ENCODE results near the gene CLCNKB. TPM values are rescaled to one million over a fixed set of nuclear protein-coding genes. Genes with fewer than 3 reads are reported as not detected.
"Not testable (repeated sequence)": the region's sequence is repeated elsewhere in the genome, so short reads cannot be mapped to it uniquely, and the experiment has no call there.

Gene CLCNKB
- total RNA-seq, 1 donor, result 0.36 TPM

- Histone ChIP-seq H3K4me2 (ENCODE audit: insufficient read depth, low read length) (no peak overlapping the region), H3K36me3 (ENCODE audit: insufficient read depth, low read length) (no peaks in the 10 kb centered on the region), H3K4me3 (ENCODE audit: insufficient read depth, low read length) (no peak overlapping the region), H3K4me1 (ENCODE audit: insufficient read depth, low read length) (no peaks in the 10 kb centered on the region), H3K79me2 (ENCODE audit: insufficient read depth, low read length) (no peaks in the 10 kb centered on the region), H4K20me1 (ENCODE audit: insufficient read depth, low read length) (no peaks in the 10 kb centered on the region), H3K27me3 (ENCODE audit: insufficient read depth, low read length) (peaks cover 3% of the 10 kb centered on the region), H2AFZ (ENCODE audit: low read length) (no peak overlapping the region), H3K27ac (ENCODE audit: low read depth, low read length) (no peak overlapping the region), H3K9me3 (ENCODE audit: low read depth, low read length) (no peaks in the 10 kb centered on the region)
- DNase-seq (ENCODE audit: insufficient read length, low spot score, missing footprints), result peak; percentile 98
- TF ChIP-seq, protein P1, sequence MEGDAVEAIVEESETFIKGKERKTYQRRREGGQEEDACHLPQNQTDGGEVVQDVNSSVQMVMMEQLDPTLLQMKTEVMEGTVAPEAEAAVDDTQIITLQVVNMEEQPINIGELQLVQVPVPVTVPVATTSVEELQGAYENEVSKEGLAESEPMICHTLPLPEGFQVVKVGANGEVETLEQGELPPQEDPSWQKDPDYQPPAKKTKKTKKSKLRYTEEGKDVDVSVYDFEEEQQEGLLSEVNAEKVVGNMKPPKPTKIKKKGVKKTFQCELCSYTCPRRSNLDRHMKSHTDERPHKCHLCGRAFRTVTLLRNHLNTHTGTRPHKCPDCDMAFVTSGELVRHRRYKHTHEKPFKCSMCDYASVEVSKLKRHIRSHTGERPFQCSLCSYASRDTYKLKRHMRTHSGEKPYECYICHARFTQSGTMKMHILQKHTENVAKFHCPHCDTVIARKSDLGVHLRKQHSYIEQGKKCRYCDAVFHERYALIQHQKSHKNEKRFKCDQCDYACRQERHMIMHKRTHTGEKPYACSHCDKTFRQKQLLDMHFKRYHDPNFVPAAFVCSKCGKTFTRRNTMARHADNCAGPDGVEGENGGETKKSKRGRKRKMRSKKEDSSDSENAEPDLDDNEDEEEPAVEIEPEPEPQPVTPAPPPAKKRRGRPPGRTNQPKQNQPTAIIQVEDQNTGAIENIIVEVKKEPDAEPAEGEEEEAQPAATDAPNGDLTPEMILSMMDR (IDR thresholded peaks at IDR 0.05; ENCODE audit: extremely low read depth, low read depth, low read length), result peak; percentile 85
These were observed 12.3 kb downstream of the CLCNKB start for GRCh38 chr1:16055613-16056520.

GRCh38 chr1:16056521-16056912 lies 12.9 kb downstream of the CLCNKB start:
- not testable (repeated sequence) for H3K4me3 ChIP-seq (ENCODE audit: insufficient read depth, low read length); H3K27me3 ChIP-seq (ENCODE audit: insufficient read depth, low read length); H2AFZ ChIP-seq (ENCODE audit: low read length); H4K20me1 ChIP-seq (ENCODE audit: insufficient read depth, low read length); H3K36me3 ChIP-seq (ENCODE audit: insufficient read depth, low read length); DNase-seq (ENCODE audit: insufficient read length, low spot score, missing footprints); H3K4me2 ChIP-seq (ENCODE audit: insufficient read depth, low read length); H3K4me1 ChIP-seq (ENCODE audit: insufficient read depth, low read length); H3K27ac ChIP-seq (ENCODE audit: low read depth, low read length); H3K79me2 ChIP-seq (ENCODE audit: insufficient read depth, low read length); H3K9me3 ChIP-seq (ENCODE audit: low read depth, low read length)

GRCh38 chr1:16057314-16057915 lies 13.8 kb downstream of the CLCNKB start:
- H3K27ac ChIP-seq (ENCODE audit: low read depth, low read length); H3K27me3 ChIP-seq (ENCODE audit: insufficient read depth, low read length); H3K36me3 ChIP-seq (ENCODE audit: insufficient read depth, low read length); H4K20me1 ChIP-seq (ENCODE audit: insufficient read depth, low read length); H2AFZ ChIP-seq (ENCODE audit: low read length); H3K4me2 ChIP-seq (ENCODE audit: insufficient read depth, low read length); H3K79me2 ChIP-seq (ENCODE audit: insufficient read depth, low read length); H3K9me3 ChIP-seq (ENCODE audit: low read depth, low read length); H3K4me1 ChIP-seq (ENCODE audit: insufficient read depth, low read length); H3K4me3 ChIP-seq (ENCODE audit: insufficient read depth, low read length): not testable (repeated sequence)
- DNase-seq (ENCODE audit: insufficient read length, low spot score, missing footprints), result peak; percentile 51

GRCh38 chr1:16058394-16059120 lies 15.0 kb downstream of the CLCNKB start:
- not testable (repeated sequence) for H3K27me3 ChIP-seq (ENCODE audit: insufficient read depth, low read length); H3K36me3 ChIP-seq (ENCODE audit: insufficient read depth, low read length); H3K4me3 ChIP-seq (ENCODE audit: insufficient read depth, low read length); H3K79me2 ChIP-seq (ENCODE audit: insufficient read depth, low read length); H3K4me2 ChIP-seq (ENCODE audit: insufficient read depth, low read length); H4K20me1 ChIP-seq (ENCODE audit: insufficient read depth, low read length); H3K9me3 ChIP-seq (ENCODE audit: low read depth, low read length); H2AFZ ChIP-seq (ENCODE audit: low read length); H3K27ac ChIP-seq (ENCODE audit: low read depth, low read length); H3K4me1 ChIP-seq (ENCODE audit: insufficient read depth, low read length)
- peak; percentile 85 for DNase-seq (ENCODE audit: insufficient read length, low spot score, missing footprints)

DNA sequence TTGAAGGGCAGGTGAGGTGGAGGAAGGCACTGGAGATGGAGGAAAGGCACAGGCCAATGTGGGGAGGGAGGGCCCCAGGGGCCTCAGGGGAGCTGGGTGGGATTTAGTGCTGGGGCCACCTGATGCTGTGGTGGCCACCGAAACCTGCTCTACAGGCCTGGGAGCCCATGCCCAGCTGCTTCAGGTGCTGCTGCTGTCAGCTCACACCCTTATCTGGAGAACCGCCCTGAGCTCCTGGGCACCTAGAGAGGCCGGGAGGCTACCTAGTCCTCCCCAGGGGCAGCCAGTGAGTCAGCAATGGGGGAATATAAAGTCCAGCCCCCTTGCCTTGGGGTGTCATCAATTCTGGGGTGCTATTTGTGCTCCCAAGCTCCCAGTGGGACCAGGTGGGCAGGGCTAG lies 17.7 kb downstream of the CLCNKB start:
- no peaks in the 10 kb centered on the region for H3K36me3 ChIP-seq (ENCODE audit: insufficient read depth, low read length)
- H3K4me1 ChIP-seq (ENCODE audit: insufficient read depth, low read length), result no peaks in the 10 kb centered on the region
- peak; percentile 49 for DNase-seq (ENCODE audit: insufficient read length, low spot score, missing footprints)
- H3K79me2 ChIP-seq (ENCODE audit: insufficient read depth, low read length), result no peaks in the 10 kb centered on the region
- H3K9me3 ChIP-seq (ENCODE audit: low read depth, low read length), result no peaks in the 10 kb centered on the region
- H3K4me2 ChIP-seq (ENCODE audit: insufficient read depth, low read length), result no peak overlapping the region
- H3K27me3 ChIP-seq (ENCODE audit: insufficient read depth, low read length), result peaks cover 2% of the 10 kb centered on the region
- no peak overlapping the region for H2AFZ ChIP-seq (ENCODE audit: low read length)
- H3K27ac ChIP-seq (ENCODE audit: low read depth, low read length), result no peak overlapping the region
- H4K20me1 ChIP-seq (ENCODE audit: insufficient read depth, low read length), result no peaks in the 10 kb centered on the region
- TF ChIP-seq, protein P1 (IDR thresholded peaks at IDR 0.05; ENCODE audit: extremely low read depth, low read depth, low read length), result no peak
- H3K4me3 ChIP-seq (ENCODE audit: insufficient read depth, low read length), result no peak overlapping the region

DNA sequence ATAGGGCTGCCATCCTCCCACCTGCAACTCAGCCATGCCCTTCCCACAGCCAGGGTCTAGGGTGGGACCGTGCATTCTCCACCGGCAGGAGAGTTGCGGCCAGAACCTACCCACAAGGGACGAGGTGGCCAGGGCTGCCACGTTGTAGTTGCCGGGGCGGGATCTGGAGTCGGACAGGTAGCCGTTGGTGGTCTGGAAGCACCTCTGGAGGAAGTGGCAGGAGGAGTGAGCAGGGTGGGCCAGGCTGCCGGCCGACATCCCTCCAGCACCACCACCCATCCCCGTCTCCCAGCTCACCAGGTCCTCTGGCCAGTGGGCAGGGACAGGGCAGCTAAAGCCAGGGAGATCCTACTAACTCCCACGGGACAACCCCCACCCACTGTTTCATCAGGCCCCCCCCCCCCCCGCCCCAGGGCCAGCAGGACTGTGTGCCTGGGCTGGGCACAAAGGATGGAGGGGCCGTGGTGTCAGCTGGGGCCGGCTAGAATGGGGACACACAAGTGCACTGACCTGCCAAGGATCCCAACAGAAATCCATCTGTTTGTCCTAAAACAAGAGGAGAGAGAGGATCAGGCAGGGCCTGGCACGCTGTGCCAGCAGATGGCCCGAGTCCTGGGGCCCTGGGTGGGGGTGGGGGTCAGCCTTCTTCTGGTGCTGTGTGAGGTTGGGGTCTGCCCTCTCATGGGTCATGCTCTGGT lies 18.6 kb downstream of the CLCNKB start:
- H3K27me3 ChIP-seq (ENCODE audit: insufficient read depth, low read length); H4K20me1 ChIP-seq (ENCODE audit: insufficient read depth, low read length); H3K9me3 ChIP-seq (ENCODE audit: low read depth, low read length); H3K36me3 ChIP-seq (ENCODE audit: insufficient read depth, low read length); H3K4me1 ChIP-seq (ENCODE audit: insufficient read depth, low read length); H3K79me2 ChIP-seq (ENCODE audit: insufficient read depth, low read length); H3K27ac ChIP-seq (ENCODE audit: low read depth, low read length); H3K4me3 ChIP-seq (ENCODE audit: insufficient read depth, low read length); H2AFZ ChIP-seq (ENCODE audit: low read length); H3K4me2 ChIP-seq (ENCODE audit: insufficient read depth, low read length): not testable (repeated sequence)
- DNase-seq (ENCODE audit: insufficient read length, low spot score, missing footprints), result peak; percentile 45

DNA sequence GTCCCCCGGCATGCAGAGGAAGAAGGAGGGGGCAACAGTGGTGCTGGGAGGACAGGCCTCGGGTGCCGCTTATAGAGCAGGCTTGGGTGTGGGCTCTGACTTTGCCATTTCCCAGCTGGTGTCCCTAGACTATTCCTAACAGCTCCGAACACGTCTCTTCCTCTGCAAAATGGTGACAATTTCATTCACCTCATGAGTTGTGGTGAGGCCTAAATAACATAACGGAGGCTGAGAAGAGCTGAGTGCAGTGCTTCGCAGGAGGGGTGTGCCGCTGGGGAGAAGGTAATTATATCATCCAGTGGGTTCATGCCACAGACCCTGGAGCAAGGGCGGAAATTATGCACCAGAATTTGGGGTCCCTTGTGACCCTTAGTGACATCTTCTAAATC lies 19.1 kb downstream of the CLCNKB start:
- H3K9me3 ChIP-seq (ENCODE audit: low read depth, low read length); H3K4me3 ChIP-seq (ENCODE audit: insufficient read depth, low read length); H3K79me2 ChIP-seq (ENCODE audit: insufficient read depth, low read length); H3K27me3 ChIP-seq (ENCODE audit: insufficient read depth, low read length); H3K4me2 ChIP-seq (ENCODE audit: insufficient read depth, low read length); H3K36me3 ChIP-seq (ENCODE audit: insufficient read depth, low read length); H3K4me1 ChIP-seq (ENCODE audit: insufficient read depth, low read length); H3K27ac ChIP-seq (ENCODE audit: low read depth, low read length); H2AFZ ChIP-seq (ENCODE audit: low read length); H4K20me1 ChIP-seq (ENCODE audit: insufficient read depth, low read length): not testable (repeated sequence)
- DNase-seq (ENCODE audit: insufficient read length, low spot score, missing footprints), result peak; percentile 3

Measured in osteoblast (primary cell).